Airway epithelial cell (primary cell): ENCODE measurements around the gene SNX12. TPM values are rescaled to one million over a fixed set of nuclear protein-coding genes. Genes with fewer than 3 reads are reported as not detected.

Experiments used
- total RNA-seq: library from RNA; depleted of rRNA; stranded (reverse); fragments of >200 nt; gene quantifications from 2 replicates; pipeline ENCODE4 v1.2.3, GENCODE V29; 2015

Gene SNX12
- total RNA-seq: 54.8 and 67.6 TPM in 2 replicates

DNA sequence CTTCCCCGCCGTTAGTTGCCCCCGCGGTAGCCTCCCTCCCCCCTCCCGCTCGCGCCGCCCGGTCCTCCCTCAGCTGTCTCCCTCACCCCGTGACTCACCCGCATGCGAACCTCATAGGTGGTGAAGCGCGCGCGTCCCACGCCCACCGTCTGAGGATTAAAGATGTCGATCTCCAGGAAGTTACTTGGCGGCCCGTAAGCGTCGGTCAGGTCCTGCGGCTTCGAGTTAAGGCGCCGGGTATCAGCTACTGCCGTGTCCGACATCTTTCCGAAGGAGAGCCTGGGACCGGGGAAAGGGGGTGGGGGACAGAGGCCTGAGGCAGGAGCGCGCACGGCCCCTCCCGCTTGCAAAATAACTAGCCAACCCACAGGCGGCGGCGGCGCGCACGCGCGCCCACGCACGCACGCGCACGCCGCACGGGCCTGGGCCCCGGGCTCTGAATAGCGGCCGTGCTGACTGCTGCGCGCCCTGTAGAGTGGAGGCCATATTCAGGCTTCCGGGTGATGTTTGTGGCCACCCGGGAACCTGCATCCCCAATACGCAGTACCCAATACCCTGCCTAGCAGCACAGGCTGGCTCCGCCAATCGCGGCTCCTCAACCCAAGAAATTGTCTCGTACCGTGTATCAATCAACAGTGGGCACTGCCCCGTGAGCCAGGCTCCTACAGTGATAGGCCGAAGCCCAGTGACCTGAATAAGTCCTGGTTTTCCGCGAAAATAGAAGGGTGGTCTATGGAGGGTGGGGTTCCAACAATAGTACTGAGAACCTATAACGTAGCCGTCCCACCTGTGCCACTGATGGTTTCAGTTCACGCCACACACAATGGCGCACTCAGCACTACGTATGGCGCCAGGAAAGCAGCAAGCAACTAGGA, at the start of gene SNX12:
TSS of gene SNX12 (minus strand) at position 291 of the 875 bp plus-strand sequence. CDS start at position 263, 28 bp downstream.

DNA sequence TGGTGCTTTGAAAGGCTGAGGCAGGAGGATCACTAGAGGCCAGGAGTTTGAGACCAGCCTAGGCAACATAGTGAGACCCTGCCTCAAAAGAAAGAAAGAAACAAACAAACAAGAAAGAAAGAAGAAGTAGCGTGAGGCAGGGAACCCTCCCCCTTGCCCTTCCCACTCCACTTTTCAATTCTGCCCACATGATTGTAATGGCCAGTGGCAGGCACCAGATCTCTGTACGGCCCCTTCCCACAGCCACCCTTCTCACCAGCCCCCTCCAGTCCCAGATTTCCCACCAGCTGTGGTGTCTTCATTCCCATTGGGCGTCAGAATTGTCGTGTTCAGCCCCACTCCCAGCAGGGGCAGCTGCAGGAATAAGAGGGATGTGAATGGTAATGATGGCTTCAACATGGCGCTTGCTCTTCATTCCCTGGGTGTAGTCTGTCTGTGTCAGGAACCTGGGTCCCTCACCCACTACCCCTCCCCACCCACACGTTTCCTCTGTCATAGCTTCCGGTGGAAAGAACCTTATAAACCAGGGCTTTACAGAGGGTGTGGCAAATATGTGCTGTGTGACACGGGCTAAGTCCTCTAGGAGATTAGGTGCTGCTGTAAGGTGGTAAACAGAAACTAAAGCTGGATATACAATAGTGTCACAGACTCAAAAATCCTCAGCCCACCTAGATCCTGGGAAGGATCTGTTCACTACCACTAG, 43.2 kb upstream of the SNX12 start, which contains the start of gene IL2RG:
TSS of gene IL2RG (minus strand) at position 437 of the 703 bp plus-strand sequence. CDS start at position 399, 38 bp downstream.

GRCh38 chrX:71106427-71106826, 38.3 kb upstream of the SNX12 start, which contains the start of gene CXorf65:
CXorf65 (minus strand) TSS chrX:71106740; CDS start chrX:71106556, 184 bp downstream.

DNA sequence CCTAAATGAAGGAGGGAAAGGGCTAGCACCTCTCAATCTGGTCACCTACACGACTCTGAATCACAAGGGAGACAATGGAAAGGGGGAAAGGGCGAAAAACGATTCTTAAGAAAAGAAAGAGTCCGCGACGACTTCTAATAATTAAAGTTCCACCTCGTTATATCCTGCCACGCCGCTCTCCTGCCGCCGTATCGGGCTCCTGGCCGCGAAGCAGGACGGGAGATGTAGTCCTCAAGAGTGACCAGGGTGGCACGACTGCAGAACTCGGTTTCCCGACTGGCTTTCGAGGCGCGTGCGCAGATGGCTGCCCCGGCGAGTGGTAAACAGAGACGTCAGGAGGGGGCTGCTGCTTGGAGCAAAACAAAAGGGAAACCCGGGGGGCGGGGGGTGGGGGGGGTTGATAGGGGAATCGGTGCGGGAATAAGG, 27.4 kb upstream of the SNX12 start, which contains the start of gene FOXO4:
TSS of gene FOXO4 (plus strand) at position 297 of the 426 bp plus-strand sequence. CDS start 678 bp downstream, outside the sequence.

Other genes starting within 250 kb of the SNX12 start
- not detected in 2 replicates for gene TEX11, start 159.6 kb downstream of the SNX12 start, total RNA-seq
- not detected in 2 replicates for gene SLC7A3, start 137.2 kb downstream of the SNX12 start, total RNA-seq
- 1.2 and 3.5 TPM in 2 replicates for gene FOXO4, start 27.5 kb upstream of the SNX12 start, total RNA-seq
- gene CXorf65, start 38.4 kb upstream of the SNX12 start, total RNA-seq: not detected in 2 replicates
- gene IL2RG, start 43.2 kb upstream of the SNX12 start, total RNA-seq: not detected in 2 replicates
- 7.2 and 15.5 TPM in 2 replicates for gene MED12, start 50.3 kb upstream of the SNX12 start, total RNA-seq
- 0.07 TPM in 1 of 2 replicates, not detected in the other for gene NLGN3, start 76.5 kb upstream of the SNX12 start, total RNA-seq
- gene GJB1, start 154.9 kb upstream of the SNX12 start, total RNA-seq: 0.14 TPM in 1 of 2 replicates, not detected in the other
- 9.9 and 16.2 TPM in 2 replicates for gene ZMYM3, start 185.8 kb upstream of the SNX12 start, total RNA-seq
- 276 and 299 TPM in 2 replicates for gene NONO, start 215.3 kb upstream of the SNX12 start, total RNA-seq
- gene ITGB1BP2, start 233.4 kb upstream of the SNX12 start, total RNA-seq: 0.37 and 0.78 TPM in 2 replicates